ENCODE measurements around the gene PGM1.

- TF ChIP-seq EZH2 (IDR thresholded peaks at IDR 0.05; ENCODE audit: insufficient read depth, poor library complexity, severe bottlenecking) (no peak), EZH2phosphoT487 (IDR thresholded peaks at IDR 0.05; ENCODE audit: insufficient read depth, low read depth) (no peak)
Observed at GRCh38 chr1:63638875-63639274, 45.7 kb downstream of the PGM1 start.
